Embryonic facial prominence (tissue), 1 donor: ENCODE data around the gene SHMT1.
"Not testable (repeated sequence)": the region's sequence is repeated elsewhere in the genome, so short reads cannot be mapped to it uniquely, and the experiment has no call there.

Source experiments
- DNase-seq: peaks from one replicate; pipeline ENCODE4 v3.0.0-alpha.2; 2016; ENCODE audit errors: extremely low spot score

Gene SHMT1

DNA sequence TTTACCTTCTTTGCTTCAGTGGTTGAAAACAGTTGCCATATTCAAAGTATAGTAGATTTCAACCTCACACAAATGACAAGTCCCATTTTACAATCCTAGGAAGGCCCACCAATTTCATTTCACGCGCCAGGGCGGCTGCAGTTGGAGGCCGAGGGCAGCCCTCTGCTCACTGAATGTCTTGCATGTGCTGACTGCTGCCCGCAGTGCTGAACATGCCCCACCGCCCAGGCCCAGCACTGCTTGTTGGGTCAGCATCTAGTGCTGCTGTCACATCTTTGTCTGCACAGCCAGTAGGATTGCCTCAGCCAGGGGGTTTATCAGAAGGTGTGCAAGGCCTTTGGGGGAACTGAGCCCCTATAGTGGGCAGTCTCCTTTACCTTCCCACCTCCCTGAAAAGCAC is 36.8 kb downstream of the SHMT1 start:
- no peak for DNase-seq

DNA sequence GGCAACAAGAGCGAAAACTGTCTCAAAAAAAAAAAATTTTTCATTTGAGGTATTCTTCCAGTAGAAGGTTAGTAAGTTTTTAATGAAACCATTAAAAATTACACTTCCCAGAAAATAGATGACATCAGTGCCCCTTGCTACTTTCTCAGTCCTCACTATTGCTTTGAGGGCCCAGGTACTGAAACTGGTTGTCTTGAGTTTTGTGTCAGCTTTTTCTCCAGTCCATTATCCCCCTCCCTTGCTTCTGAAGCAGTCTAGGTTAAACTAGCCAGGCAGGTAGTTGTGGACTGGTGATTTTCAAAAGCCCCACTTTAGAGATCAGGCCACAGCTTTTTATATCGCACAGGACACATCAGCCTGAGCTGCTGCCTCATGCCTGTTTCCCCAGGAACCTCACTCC is 37.3 kb downstream of the SHMT1 start:
- DNase-seq: no peak

DNA sequence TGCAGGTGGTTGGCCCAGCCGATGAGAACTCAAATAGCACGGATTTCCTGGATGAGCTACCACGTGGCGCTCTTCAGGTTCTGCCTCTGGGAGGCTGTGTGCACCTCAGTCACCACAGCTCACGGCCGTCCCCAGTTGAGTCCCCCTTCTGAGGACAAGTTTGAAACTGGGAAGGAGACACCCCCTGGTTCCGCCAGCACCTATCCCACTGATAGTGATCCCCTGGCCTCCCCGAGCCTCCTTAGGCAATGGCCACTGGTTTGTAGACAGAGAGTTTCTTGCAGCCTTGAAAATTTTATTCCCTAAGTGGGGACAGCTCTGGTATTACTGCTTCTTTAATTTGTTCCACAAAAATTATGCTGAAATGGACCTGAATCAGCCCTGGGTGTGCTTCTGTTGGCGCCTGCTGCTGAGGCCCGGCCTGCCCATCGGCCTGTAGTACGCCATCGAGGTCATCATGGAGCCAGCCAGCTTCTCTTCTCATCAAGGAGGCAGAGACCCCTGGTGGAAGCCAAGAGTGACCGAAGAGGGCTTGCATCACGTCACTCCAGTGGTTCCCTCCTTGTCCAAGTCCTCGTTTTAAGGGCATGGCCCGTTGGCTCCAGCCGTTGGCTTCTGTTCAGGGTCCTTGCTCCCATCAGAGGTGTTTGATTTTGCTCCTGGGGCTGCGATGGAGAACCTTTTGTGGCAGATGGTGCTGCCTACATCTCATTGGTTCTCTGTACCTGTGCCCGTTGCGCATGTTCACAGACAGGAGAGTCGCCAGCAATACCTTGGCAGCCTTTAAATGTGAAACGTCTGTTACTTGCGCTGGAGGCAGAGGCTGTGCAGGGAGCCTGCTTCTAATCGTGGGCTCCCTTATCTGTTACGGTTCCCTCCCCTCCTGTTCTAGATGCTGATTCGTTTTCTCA is 39.0 kb downstream of the SHMT1 start:
- no peak for DNase-seq

DNA sequence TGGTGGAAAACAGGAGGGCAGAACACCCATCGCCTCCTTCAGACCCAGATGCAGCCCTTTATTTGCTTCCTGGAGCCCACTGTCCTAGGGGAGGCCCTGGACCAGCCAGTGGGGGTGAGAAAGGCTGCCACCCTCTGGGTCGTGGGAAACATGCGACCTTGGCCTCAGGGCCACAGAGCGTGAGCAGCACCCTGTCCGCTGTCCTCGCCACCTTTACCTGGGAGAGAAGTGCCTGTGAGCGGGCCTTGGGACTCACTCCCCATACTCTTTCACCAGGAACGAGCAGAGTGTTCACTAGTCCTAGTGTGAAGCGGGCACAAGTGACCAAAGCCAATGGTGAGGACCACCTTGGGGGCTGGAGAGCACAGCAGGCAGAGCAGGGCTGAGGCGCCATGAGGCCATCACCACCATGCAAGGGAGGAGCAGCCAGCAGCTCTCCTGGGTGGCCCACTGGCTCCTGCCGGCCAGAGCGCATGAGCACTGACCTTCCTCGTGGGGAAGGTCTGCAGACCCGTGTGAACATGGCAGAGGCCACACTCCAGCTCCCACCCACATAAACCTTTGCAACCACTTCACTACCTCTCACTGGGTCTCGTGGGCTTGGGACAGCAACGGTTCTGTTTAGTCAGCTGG is 39.7 kb downstream of the SHMT1 start:
- DNase-seq: no peak

DNA sequence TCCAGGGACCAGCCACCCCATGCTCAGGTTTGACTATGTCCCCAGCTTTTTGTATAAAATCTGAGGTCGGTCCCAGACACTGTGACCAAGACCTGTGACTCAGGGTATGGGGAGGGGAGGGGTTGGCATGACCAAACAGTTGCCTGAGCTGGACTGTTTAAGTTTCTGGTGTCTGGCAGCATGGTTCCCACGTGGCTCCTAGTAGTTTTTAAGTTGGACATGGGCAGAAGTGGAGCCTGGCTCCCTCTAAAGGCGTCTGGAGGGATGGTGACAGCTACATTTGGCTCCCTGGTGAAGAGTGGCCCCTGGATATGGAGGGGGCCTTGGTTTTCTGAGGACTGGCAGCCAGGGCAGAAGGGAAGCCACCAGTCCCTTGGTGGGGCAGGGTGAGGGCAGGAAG is 40.3 kb downstream of the SHMT1 start:
- DNase-seq: no peak

DNA sequence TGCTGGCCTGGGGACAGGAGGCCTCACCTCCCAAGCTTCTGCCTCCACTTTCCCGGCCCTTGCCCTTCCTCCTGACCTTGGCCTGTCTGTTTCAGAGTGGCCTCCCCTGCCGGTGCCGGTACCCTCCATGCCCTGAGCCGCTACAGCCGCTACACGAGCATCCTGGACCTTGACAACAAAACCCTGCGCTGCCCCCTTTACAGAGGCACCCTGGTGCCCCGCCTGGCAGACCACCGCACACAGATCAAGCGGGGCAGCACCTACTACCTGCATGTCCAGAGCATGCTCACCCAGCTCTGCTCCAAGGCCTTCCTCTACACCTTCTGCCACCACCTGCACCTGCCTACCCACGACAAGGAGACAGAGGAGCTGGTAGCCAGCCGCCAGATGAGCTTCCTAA is 40.8 kb downstream of the SHMT1 start:
- no peak for DNase-seq

DNA sequence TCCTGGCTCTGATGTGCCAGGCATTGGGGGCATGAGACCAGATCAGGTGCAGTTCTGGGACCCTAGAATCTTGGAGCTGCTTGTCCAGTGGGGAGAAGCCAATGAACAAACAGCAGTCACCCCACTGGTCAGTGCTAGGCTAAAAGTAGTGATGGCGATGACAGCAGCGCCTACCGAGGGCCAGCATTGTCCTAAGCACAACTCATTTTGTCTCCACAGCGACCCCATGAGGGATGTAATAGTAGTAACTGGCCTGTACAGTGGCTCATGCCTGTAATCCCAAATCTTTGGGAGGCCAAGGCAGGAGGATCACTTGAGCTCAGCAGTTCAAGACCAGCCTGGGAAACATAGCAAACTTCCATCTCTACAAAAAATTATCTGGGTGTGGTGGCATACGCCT is 42.0 kb downstream of the SHMT1 start:
- no peak for DNase-seq

DNA sequence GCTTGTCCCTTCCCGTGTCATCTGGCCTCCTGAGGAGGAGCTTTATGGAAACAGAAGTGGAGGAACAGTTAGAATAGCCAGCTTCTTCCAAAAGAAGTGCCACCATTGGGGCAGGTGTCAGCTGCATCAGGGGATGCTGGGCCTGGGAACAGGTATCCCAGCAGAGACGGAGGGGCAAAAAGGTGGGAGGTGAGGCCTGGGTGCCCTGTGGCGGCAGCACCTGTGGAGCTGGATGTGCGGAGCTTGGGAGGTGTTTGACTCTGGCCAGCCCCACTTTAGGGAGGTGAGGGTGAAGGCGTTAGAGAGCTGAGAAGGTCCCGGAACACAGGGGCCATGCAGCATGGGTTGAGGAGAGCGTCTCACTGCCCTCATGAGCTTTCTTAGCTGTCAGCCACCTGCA is 43.0 kb downstream of the SHMT1 start:
- no peak for DNase-seq

DNA sequence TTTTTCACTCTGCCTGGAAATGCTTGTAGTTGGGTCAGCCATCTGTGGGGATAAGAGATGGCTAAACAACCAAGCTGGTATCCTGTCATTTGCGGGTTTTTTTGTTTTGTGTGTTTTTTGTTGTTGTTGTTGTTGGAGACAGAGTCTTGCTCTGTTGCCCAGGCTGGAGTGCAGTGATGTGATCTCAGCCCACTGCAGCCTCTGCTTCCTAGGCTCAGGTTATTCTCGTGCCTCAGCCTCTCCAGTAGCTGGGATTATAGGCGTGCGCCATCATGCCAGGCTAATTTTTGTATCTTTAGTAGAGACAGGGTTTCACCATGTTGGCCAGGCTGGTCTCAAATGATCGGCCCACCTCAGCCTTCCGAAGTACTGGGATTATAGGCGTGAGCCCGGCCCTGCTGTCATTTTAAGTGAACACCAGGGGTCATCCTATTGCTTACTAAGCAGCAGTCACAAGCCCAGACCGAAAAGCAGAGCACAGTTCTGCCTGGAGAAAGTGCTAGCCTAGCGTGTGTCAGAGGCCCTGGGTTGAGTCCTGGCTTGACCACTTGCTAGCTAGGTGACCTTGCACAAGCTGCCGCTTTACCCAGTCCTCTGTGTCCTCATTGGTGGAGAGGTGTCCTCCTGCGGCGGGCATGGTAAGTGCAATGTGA is 43.6 kb downstream of the SHMT1 start:
- peak; percentile 18 for DNase-seq

DNA sequence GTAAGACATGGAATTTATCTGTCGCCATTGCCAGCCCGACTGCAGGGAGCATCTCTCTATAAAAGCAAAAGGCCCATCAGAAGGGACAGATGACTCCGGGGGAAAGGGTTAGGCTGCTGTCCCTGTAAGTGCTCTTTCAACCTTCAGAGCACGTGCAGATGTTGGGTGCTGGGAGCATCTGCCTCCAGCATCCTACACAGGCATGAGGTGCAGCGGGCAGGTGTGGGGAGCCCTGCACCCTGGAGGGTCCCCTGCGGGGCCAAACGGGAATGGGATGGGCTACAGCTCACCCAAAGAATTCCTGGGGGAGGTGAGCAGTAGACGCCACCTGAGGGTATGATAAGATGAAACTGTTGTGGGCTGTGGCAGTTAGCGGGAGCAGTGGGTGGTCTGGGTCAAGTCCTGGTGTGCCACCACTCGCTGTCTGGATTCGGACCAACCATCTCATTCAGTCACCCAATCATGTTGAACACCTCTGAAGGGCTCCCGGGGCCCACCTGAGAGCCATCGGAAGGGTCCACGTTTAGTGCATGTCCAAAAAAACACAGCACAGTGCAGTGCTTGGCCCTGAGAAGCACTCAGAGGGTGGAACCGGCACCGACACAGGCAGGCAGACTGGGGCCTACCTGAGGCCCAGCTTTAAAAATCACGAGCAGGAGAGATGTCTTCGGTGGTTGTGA is 44.4 kb downstream of the SHMT1 start:
- no peak for DNase-seq

DNA sequence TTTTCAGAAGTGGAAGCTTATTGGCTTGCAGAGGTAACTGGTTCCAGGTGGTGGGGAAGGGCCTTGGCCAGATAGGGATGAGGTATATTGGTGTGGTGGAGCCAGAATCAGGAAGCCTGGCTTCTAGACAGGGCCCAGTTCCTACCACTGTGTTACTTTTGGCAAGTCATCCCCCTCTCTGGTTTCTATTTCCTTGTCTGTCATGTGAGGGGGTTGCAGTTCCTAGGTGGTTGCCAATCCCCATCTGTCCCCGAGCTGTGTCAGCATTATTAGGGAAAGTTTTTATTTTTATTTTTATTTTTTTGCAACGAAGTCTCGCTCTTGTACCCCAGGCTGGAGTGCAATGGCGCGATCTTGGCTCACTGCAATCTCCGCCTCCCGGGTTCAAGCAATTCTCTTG is 45.2 kb downstream of the SHMT1 start:
- DNase-seq: no peak

DNA sequence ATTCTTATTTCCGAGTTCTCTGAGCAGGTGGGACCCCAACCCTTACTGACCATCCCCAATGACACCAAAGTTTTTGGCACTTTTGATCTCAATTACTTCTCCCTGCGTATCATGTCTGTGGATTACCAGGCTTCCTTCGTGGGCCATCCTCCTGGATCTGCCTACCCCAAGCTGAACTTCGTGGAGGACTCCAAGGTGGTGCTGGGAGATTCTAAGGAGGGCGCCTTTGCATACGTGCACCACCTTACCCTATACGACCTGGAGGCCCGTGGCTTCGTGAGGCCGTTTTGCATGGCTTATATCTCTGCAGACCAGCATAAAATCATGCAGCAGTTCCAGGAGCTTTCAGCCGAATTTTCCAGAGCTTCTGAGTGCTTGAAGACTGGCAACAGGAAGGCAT is 47.4 kb downstream of the SHMT1 start:
- no peak for DNase-seq

DNA sequence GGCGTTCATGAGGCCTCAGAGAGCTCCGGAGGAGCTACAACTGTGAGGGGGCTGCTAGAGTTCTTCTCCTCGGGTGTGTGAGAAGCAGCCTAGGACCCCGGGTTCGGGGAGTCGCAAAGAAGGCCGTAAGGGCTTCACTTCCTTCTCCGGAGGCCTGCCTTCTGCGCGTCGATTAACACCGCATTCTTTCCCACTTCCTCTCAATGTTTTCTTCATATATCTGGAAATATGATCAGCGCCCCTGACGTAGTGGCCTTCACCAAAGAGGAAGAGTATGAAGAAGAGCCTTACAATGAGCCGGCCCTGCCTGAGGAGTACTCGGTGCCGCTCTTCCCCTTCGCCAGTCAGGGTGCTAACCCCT is 47.8 kb downstream of the SHMT1 start:
- DNase-seq: no peak

DNA sequence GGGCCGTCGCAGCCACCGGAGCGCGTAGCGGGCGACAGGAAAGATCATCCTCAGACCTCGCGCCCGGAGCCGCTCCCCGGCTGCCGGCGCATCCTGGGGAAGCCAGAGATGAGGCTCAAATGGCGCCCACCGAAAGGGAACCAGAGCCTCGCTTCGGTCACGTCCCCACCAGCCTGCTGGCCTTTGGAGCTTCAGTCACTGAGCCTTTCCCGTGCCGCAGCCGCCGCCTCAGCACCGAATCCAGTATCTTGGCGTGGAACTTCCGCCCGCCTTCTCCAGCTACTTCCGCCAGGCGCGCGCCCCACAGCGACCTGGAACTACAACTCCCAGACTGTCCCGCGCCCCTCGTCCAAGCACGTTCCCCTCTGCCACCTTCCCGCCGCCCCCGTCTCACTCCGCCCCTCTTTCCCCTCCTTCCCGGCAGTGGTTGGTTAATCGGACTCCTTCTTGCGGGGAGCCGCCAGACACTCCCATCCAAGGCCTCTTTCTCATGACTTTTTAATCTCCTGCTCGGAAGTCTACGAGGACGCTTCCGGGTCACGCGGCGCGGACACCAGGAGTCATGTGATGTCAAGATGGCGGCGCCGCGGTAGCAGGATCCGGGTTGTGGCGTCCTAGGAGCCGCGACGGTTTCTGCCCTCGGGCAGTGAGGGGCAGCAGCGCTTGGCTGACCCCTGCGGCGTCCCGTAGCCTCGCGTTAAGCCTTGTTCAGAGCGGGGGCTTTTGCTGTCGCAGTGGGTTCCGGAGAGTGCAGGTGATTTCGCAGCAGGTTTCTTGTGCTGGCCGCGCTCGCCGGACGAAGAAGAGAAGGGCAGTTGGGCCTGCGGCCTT is 48.4 kb downstream of the SHMT1 start, which contains the start of the genes SMCR8 and TOP3A:
Gene SMCR8, plus strand, starts transcription at position 563 of the 831 bp plus-strand sequence. CDS start 497 bp downstream, outside the sequence.
Gene TOP3A, minus strand, starts transcription at position 264 of the 831 bp plus-strand sequence. Its CDS starts 216 bp downstream, at position 48.
- DNase-seq: peak; percentile 98

DNA sequence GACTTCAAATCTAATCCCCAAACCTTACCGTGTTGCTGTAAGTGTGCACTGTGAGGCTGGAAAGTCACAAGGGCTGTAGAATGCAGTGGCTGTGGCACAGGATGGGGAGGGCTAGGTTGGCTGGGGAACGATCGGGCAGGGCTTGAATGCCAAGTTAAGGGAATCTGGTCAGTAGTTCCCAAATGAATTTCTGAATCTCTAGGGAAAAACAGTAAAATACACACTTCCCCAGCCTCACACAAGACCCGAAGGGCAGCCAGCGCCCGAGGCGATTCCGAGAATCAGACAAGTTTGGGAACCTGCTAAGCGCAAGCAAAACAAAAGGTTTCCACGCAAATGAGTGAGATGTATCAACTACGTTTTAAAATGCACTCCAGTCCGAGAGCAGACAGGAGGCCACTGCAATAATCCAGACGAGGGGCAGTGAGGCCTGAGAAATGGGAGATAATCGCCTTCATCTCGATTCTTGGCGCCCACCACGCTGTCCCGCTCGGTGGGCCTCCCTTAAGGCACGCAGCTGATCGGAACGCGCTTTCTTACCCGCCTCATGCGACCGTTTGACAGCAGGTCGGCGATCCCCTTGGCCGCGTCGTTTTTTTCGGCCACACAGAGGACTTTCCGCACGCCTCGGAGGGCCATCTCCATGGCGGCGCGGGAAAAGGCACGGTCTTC is 49.2 kb downstream of the SHMT1 start:
- no peak for DNase-seq

DNA sequence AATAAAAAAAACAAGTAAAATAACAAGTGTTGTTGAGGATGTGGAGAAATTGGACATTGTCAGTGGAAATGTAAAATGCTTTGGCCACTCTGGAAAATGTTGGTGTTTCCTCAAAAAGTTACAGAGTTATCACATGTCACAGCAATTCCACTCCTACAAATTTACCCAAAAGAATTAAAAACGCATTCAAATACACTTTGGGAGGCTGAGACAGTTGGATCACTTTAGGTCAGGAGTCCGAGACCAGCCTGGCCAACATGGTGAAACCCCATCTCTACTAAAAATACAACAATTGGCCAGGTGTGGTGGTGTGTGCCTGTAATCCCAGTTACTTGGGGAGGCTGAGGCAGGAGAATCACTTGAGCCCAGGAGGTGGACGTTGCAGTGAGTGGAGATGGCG is 54.1 kb downstream of the SHMT1 start:
- DNase-seq: no peak

DNA sequence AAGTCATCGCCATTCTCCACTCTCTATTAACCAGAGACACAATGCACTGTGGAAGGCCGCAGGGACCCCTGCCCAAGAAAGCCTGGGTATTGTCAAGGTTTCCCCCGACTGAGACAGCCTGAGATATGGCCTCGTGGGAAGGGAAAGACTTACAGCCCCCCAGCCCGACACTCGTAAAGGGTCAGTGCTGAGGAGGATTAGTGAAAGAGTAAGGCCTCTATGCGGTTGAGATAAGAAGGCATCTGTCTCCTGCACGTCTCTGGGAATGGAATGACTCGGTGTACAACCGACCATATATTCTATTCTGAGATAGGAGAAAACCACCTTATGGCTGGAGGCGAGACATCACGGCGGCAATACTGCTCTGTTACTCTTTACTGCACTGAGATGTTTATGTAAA is 60.1 kb downstream of the SHMT1 start:
- not testable (repeated sequence) for DNase-seq

DNA sequence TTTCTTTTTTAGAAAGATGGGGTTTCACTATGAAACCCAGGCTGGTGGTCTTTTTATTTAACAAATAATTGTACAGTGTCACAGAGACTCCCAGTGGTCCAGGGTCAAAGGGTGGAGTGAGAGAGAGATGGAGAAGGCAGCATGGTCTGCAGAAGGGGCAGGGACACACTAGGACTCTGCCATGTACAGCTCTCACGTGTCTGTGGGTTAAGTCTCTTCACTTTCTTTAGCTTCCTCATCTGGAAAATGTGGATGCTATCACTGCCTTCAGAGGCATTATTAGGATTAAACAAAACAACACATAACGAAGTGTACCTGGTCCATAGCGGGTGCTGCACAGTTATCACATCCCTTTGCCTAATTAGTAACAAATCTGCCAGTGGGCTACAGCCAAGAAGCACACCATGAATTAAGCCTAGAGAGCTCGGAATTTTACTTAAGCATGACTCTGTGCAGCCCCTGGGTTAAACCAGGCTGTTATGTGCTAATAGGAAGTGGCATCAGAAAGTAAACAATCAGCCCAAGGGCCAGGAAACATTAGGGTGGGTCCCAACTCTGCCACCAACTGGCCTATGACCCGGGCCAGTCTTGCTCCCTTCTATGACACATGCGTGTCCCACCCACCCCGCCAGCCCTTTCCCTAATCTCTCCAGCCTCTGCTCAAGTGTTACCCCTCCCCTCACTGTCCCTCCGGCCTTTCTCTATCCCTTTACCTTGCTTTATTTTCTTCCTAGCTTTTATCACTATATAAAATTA is 62.4 kb downstream of the SHMT1 start:
- DNase-seq: no peak

DNA sequence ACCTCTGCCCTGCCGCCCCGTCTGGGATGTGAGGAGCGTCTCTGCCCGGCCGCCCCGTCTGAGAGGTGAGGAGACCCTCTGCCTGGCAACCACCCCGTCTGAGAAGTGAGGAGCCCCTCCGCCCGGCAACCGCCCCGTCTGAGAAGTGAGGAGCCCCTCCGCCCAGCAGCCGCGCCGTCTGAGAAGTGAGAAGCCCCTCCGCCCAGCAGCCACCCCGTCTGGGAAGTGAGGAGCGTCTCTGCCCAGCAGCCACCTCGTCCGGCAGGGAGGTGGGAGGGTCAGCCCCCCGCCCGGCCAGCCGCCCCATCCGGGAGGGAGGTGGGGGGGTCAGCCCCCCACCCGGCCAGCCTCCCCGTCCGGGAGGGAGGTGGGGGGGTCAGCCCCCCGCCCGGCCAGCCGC is 65.3 kb downstream of the SHMT1 start:
- DNase-seq: not testable (repeated sequence)
